GM21619 (cell line): ENCODE measurements around the gene ATRN.
"Not testable (repeated sequence)": the region's sequence is repeated elsewhere in the genome, so short reads cannot be mapped to it uniquely, and the experiment has no call there.

ENCODE experiments used
- ATAC-seq: cut with Tn5 transposase; IDR thresholded peaks from one replicate; pipeline ENCODE4 v1.9.1; 2021; ENCODE audit not compliant: unreplicated experiment

The ATRN gene

GRCh38 chr20:3465301-3465700 lies 5.5 kb upstream of the ATRN start:
- no peak for ATAC-seq

- no peak for ATAC-seq
Measured at GRCh38 chr20:3470208-3470626, 601 bp upstream of the ATRN start.

DNA sequence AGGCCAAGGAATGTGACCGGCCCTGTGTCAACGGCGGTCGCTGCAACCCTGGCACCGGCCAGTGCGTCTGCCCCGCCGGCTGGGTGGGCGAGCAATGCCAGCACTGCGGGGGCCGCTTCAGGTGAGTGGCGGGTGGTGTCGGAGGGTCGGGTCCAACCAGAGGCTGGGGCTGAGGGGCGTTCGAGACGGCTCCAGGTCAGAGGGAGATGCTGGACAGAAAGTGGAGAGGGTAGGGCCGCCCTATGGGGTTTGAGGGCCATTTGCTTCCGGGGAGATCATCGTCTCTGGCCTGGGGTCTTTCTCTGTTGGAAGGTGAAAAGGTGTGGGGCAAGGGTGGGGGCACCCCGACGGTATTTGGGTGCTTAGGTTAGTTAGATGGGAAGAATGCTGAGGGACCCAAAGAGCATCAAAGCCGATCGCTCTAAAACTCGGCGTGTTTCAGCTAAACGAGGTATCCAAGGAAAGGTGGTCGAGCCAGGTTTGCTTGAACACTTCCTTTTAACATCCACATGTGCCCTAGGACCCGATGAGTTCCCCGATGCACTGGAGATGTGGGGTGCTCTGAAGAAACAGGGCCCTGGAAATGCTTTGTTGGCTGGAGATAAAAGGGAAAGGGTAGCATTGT lies 691 bp downstream of the ATRN start:
- ATAC-seq, result peak; percentile 7

GRCh38 chr20:3472105-3472504 lies 1.3 kb downstream of the ATRN start:
- ATAC-seq, result no peak

- no peak for ATAC-seq
Measured at GRCh38 chr20:3473324-3473723, 2.5 kb downstream of the ATRN start.

DNA sequence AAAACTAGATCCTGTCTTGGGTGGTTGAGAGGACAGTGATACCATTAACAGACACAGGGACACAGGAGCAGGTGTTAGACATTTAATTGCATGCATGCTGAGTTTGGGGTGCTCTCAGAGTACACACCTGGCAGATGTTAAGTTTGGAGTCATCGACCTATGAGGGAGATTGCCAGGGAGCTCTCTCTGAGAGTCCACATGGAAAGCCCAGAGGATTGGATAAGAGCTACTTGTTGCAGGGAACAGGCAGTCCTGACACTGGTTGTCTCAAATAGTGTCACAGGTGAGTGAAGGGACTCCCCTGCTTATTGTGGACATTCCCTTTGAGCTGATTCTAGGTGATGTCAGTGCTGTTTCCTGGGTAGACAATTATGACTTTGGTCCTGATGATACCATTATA lies 3.1 kb downstream of the ATRN start:
- no peak for ATAC-seq

DNA sequence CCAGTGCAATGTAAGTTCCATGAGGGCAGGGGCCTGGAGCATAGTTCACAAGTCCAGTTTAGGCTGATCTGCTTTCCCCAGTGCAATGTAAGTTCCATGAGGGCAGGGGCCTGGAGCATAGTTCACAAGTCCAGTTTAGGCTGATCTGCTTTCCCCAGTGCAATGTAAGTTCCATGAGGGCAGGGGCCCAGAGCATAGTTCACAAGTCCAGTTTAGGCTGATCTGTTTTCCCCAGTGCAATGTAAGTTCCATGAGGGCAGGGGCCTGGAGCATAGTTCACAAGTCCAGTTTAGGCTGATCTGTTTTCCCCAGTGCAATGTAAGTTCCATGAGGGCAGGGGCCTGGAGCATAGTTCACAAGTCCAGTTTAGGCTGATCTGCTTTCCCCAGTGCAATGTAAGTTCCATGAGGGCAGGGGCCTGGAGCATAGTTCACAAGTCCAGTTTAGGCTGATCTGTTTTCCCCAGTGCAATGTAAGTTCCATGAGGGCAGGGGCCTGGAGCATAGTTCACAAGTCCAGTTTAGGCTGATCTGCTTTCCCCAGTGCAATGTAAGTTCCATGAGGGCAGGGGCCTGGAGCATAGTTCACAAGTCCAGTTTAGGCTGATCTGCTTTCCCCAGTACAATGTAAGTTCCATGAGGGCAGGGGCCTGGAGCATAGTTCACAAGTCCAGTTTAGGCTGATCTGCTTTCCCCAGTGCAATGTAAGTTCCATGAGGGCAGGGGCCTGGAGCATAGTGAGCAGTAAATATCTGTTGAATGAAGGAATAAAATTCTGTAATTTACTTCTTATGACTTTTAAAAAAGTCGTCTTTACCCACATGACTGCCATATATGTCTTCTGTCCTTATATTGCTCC lies 6.4 kb downstream of the ATRN start:
- not testable (repeated sequence) for ATAC-seq

GRCh38 chr20:3477861-3478544 lies 7.2 kb downstream of the ATRN start:
- no peak for ATAC-seq

- ATAC-seq, result no peak
Measured at GRCh38 chr20:3479025-3479424, 8.2 kb downstream of the ATRN start.

- ATAC-seq, result no peak
Measured at GRCh38 chr20:3479759-3480615, 9.2 kb downstream of the ATRN start.

DNA sequence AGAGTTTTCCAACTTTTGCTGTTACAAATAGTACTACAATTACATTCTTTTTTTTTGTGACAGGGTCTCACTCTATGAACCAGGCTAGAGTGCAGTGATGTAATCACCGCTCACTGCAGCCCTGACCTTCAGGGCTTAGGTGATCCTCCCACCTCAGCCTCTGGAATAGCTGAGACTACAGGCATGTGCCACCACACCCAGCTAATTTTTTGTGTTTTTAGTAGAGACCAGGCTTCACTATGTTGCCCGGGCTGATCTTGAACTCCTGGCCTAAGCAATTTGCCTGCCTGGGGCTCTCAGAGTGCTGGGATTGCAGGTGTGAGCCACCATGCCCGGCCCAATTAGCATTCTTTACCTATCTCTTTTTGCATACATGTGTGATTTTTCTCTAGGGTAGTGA lies 12.5 kb downstream of the ATRN start:
- ATAC-seq, result no peak

- no peak for ATAC-seq
Measured at GRCh38 chr20:3483784-3484183, 13.0 kb downstream of the ATRN start.

- ATAC-seq, result no peak
Measured at GRCh38 chr20:3485913-3486312, 15.1 kb downstream of the ATRN start.

DNA sequence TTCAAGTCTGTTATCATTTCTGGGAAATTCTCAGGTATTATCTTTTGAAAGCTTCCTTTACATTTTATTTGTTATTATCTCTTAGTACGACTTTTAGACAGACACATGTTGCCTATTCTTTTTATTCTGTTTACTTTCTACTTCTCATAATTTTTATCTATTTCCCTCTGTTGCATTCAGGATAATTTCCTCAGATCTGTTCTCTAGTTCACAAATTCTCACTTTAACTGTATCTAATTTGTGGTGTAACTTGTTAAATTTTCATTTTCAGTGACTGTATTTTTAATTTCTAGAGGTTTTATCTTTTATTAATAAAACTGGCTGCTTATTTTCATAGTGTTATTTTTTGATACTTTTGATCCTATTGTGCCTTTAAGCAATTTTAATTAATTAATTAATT lies 16.0 kb downstream of the ATRN start:
- no peak for ATAC-seq

- ATAC-seq, result no peak
Measured at GRCh38 chr20:3492669-3493068, 21.9 kb downstream of the ATRN start.

- no peak for ATAC-seq
Measured at GRCh38 chr20:3494218-3494617, 23.4 kb downstream of the ATRN start.

DNA sequence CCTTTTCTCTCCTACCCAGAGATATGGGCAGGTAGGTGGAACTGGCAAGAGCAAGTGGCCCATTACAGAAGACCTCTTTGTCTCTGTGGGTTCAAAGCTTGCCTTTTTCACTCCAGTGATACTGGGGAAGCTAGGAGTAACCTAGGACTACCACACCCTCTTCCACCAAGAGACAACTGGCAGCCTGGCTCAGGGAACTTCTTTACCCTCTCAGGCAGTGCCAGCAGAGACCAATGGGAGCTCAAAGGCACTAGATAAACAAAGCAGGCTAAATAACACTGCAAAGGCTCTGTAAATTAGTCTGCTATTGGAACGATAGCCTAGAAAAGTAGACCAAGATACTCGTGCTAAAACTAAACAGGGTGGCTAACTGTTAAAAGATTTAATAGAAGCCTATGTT lies 32.1 kb downstream of the ATRN start:
- ATAC-seq, result no peak

- ATAC-seq, result no peak
Measured at GRCh38 chr20:3505148-3505547, 34.3 kb downstream of the ATRN start.

GRCh38 chr20:3509064-3509463 lies 38.2 kb downstream of the ATRN start:
- no peak for ATAC-seq

- ATAC-seq, result no peak
Measured at GRCh38 chr20:3510110-3510509, 39.3 kb downstream of the ATRN start.

DNA sequence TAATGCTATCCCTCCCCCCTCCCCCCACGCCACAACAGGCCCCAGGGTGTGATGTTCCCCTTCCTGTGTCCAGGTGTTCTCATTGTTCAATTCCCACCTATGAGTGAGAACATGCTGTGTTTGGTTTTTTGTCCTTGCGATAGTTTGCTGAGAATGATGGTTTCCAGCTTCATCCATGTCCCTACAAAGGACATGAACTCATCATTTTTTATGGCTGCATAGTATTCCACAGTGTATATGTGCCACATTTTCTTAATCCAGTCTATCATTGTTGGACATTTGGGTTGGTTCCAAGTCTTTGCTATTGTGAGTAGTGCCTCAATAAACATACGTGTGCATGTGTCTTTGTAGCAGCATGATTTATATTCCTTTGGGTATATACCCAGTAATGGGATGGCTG lies 41.4 kb downstream of the ATRN start:
- ATAC-seq, result not testable (repeated sequence)
